GDM1 (cell line): ENCODE results near the gene FYN.
"Not testable (repeated sequence)": the region's sequence is repeated elsewhere in the genome, so short reads cannot be mapped to it uniquely, and the experiment has no call there.

Experiments used
- DNase-seq: peaks from one replicate; lab custom pipeline; 2025; lab: John Stamatoyannopoulos, UW

FYN gene

GRCh38 chr6:111660531-111660930 lies 212.7 kb downstream of the FYN start:
- DNase-seq: no peak

GRCh38 chr6:111658462-111659154 lies 214.6 kb downstream of the FYN start:
- DNase-seq: no peak

GRCh38 chr6:111657146-111657545 lies 216.1 kb downstream of the FYN start:
- no peak for DNase-seq

- DNase-seq: no peak
Observed at GRCh38 chr6:111653979-111654378, 219.3 kb downstream of the FYN start.

GRCh38 chr6:111653434-111653833 lies 219.8 kb downstream of the FYN start:
- no peak for DNase-seq

GRCh38 chr6:111652156-111652555 lies 221.1 kb downstream of the FYN start:
- no peak for DNase-seq

- no peak for DNase-seq
Observed at GRCh38 chr6:111651185-111652034, 221.8 kb downstream of the FYN start.

- DNase-seq: no peak
Observed at GRCh38 chr6:111650049-111650448, 223.2 kb downstream of the FYN start.

GRCh38 chr6:111648100-111648499 lies 225.2 kb downstream of the FYN start:
- no peak for DNase-seq

GRCh38 chr6:111646942-111647341 lies 226.3 kb downstream of the FYN start:
- DNase-seq: no peak

GRCh38 chr6:111646034-111646433 lies 227.2 kb downstream of the FYN start:
- no peak for DNase-seq

GRCh38 chr6:111644893-111645430 lies 228.3 kb downstream of the FYN start:
- DNase-seq: no peak

- DNase-seq: peak; percentile 62
Observed at GRCh38 chr6:111642463-111643158, 230.6 kb downstream of the FYN start.

- DNase-seq: no peak
Observed at GRCh38 chr6:111639266-111639665, 234.0 kb downstream of the FYN start.

GRCh38 chr6:111634981-111635380 lies 238.3 kb downstream of the FYN start:
- not testable (repeated sequence) for DNase-seq

- DNase-seq: no peak
Observed at GRCh38 chr6:111633822-111634221, 239.4 kb downstream of the FYN start.

- DNase-seq: no peak
Observed at GRCh38 chr6:111632468-111633247, 240.6 kb downstream of the FYN start.

- DNase-seq: no peak
Observed at GRCh38 chr6:111631903-111632460, 241.3 kb downstream of the FYN start.

- no peak for DNase-seq
Observed at GRCh38 chr6:111631018-111631417, 242.2 kb downstream of the FYN start.

GRCh38 chr6:111628142-111628850 lies 245.0 kb downstream of the FYN start:
- DNase-seq: no peak

- no peak for DNase-seq
Observed at GRCh38 chr6:111626441-111626840, 246.8 kb downstream of the FYN start.
